Measurements from ENCODE around the gene MTR.

The MTR gene

DNA sequence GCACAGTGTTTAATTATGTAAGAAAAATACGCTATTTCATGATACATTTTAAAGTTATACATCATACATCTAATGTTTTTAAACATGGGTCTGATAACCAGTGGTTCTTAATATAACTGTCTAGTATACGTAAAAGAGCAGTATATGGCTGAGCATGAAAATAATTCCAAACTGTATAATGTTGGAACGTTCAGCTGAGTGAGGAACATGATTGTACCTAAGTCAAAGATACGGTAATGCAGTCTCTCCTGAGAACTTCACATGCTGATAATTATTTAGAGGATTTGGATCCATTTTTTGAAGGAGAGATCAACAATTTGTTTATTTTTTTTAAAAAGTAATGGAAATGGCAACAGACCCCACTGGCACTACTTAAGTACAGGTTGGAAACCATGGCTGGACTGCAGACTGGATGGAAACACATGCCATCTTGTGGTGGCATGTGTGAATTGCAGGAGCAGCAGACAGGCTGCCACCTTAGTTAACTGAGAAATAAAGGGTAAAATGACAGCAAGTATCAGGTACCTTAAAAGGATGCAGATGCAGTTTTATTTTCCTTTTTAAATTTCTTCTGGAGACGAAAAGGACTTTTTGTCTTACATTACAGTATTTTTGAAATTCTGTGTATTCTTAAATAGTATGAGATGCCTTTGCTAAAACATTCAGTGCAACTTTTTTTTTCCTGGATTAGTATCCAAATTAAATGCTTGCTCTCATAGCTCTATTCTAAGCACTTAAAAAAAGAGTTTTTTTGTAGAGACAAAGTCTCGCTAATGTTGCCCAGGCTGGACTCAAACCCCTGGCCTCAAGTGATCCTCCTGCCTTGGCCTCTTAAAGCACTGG is 73.8 kb downstream of the MTR start:
- no peak overlapping the region for H3K27ac ChIP-seq
- no peak for TF ChIP-seq ZFX (IDR thresholded peaks at IDR 0.05; ENCODE audit: borderline replicate concordance)
- peak; percentile 98 for TF ChIP-seq CTCF (IDR thresholded peaks at IDR 0.05)

- TF ChIP-seq ZFX (IDR thresholded peaks at IDR 0.05; ENCODE audit: borderline replicate concordance) (no peak), CTCF (IDR thresholded peaks at IDR 0.05) (no peak)
- H3K27ac ChIP-seq, result no peak overlapping the region
Observed at GRCh38 chr1:236869911-236870310, 74.8 kb downstream of the MTR start.

DNA sequence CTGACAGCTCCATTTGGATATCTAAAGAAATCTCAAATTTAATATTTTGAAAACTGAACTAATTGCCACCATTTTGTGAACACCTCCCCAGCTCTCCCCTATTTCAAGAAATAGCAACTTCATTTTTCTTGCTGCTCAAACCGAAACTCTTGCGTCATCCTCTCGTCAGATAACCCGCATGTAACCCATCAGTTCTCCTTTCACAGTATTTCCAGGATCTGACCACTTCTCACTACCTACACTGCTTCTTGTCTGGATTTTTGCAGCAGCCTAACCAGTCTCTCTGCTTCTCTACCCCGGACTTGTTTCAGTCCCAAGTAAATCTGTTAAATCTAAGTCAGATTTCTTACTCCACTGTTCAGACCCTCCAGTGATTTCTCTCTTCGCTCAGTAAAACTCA is 75.6 kb downstream of the MTR start:
- no peak overlapping the region for H3K27ac ChIP-seq
- no peak for TF ChIP-seq ZFX (IDR thresholded peaks at IDR 0.05; ENCODE audit: borderline replicate concordance)
- no peak for TF ChIP-seq CTCF (IDR thresholded peaks at IDR 0.05)

GRCh38 chr1:236872075-236872666 is 77.1 kb downstream of the MTR start:
- H3K27ac ChIP-seq, result no peak overlapping the region
- TF ChIP-seq CTCF (IDR thresholded peaks at IDR 0.05) (no peak), ZFX (IDR thresholded peaks at IDR 0.05; ENCODE audit: borderline replicate concordance) (no peak)

DNA sequence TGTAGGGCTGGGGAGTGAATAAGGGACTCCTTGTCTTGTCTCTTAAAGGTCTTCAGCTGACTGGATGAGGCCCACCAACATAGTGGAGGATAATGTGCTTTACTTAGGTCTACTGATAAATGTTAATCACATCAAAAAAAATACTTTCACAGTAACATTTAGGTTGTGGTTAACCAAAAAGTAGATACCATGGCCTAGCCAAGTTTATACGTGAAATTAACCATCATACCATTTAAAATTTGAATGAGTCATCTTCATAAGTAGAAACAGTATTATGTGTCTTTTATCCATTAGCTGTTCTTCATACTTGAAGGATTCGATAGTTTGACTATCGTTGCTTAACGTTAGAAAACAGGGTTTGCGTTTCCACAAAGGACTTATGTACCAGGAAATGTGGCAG is 80.9 kb downstream of the MTR start:
- TF ChIP-seq ZFX (IDR thresholded peaks at IDR 0.05; ENCODE audit: borderline replicate concordance) (no peak), CTCF (IDR thresholded peaks at IDR 0.05) (no peak)
- H3K27ac ChIP-seq, result no peak overlapping the region

GRCh38 chr1:236877661-236878060 is 82.6 kb downstream of the MTR start:
- TF ChIP-seq ZFX (IDR thresholded peaks at IDR 0.05; ENCODE audit: borderline replicate concordance), result no peak
- no peak for TF ChIP-seq CTCF (IDR thresholded peaks at IDR 0.05)

GRCh38 chr1:236880209-236880608 is 85.1 kb downstream of the MTR start:
- TF ChIP-seq ZFX (IDR thresholded peaks at IDR 0.05; ENCODE audit: borderline replicate concordance) (no peak), CTCF (IDR thresholded peaks at IDR 0.05) (no peak)

More at GRCh38 chr1:236877661-236878060, 82.6 kb downstream of the MTR start:
- no peak overlapping the region for H3K27ac ChIP-seq

More at GRCh38 chr1:236880209-236880608, 85.1 kb downstream of the MTR start:
- no peak overlapping the region for H3K27ac ChIP-seq
